Mucosa of descending colon (tissue), 3 donors: ENCODE data around the gene GLE1. TPM values are rescaled to one million over a fixed set of nuclear protein-coding genes. Genes with fewer than 3 reads are reported as not detected.
"Not testable (repeated sequence)": the region's sequence is repeated elsewhere in the genome, so short reads cannot be mapped to it uniquely, and the experiment has no call there.

Experiments used
- ATAC-seq: fragments of 200-7000 bp; cut with Tn5 transposase; one replicate; pipeline ENCODE4 v1.9.1; 2020; ENCODE audit warnings: mild to moderate bottlenecking, moderate library complexity
- DNase-seq, 3 donors: peaks; one replicate each; pipeline ENCODE4 v3.0.0-alpha.2; 2020
- H3K36me3 ChIP-seq: fragments of 200-600 bp; one replicate; pipeline ENCODE4 v1.8.0; 2021; ENCODE audit warnings: low read depth, mild to moderate bottlenecking
- H3K4me1 ChIP-seq: fragments of 200-600 bp; one replicate; pipeline ENCODE4 v1.8.0; 2021; ENCODE audit warnings: low read depth, mild to moderate bottlenecking
- H3K4me3 ChIP-seq: fragments of 200-600 bp; one replicate; pipeline ENCODE4 v1.8.0; 2021; ENCODE audit warnings: mild to moderate bottlenecking
- H3K9me3 ChIP-seq: fragments of 200-600 bp; one replicate; pipeline ENCODE4 v1.8.0; 2021; ENCODE audit warnings: mild to moderate bottlenecking
- intact Hi-C, 2 donors: fragments of 100-400 bp; cut with DNase I in 1 of 2; cut with micrococcal nuclease in 1 of 2; formaldehyde crosslinking; loops; one replicate each; pipeline versions ENCODE4 v1.11.0 to v1.11.1; 2022; cut with DNase I, micrococcal nuclease
- total RNA-seq, 3 donors: library from RNA; stranded (reverse); fragmentation: NEBNext Ultra II Directional in 2 of 3; extraction: Animal tissue kit (Norgen Biotek cat#: 25700) in 2 of 3; gene quantifications; one replicate each; pipeline versions ENCODE4 v1.2.1 to v1.2.4, GENCODE V29; 2021 to 2023
- TF ChIP-seq, protein P1 (sequence below): fragments of 200-600 bp; IDR thresholded peaks from one replicate; pipeline ENCODE4 v1.8.0; 2022; ENCODE audit warnings: antibody characterized with exemption, mild to moderate bottlenecking
- donor health status: DM: no; HTN: no; CAD: no; lungs with moderate emphysema.
- donor health status: DM: no; HTN: no; CAD: no.
- donor health status: DM: no; HTN: yes; CAD: no.

GLE1 gene
- total RNA-seq, 3 donors from 2014 or later, result 25.7 to 35.0 (median 28.0) TPM

DNA sequence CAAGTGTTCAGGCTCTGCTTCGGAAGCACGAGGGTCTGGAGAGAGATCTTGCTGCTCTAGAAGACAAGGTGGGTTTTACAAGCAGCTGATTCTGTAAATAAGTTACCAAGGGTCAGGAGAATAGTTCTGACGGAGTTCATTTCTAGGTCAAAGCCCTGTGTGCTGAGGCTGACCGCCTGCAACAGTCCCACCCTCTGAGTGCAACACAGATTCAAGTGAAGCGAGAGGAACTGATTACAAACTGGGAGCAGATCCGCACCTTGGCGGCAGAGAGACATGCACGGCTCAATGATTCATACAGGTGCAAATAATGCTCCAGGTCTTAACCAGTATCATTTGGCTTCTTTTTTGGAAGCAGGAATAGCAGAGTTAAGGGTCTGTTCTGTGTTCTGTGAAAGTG is 72.7 kb downstream of the GLE1 start:
- Histone ChIP-seq H3K9me3 (no peaks in the 10 kb centered on the region), H3K36me3 (peaks cover 20% of the 10 kb centered on the region), H3K4me3 (no peak overlapping the region), H3K4me1 (peaks cover 18% of the 10 kb centered on the region)
- TF ChIP-seq, protein P1, sequence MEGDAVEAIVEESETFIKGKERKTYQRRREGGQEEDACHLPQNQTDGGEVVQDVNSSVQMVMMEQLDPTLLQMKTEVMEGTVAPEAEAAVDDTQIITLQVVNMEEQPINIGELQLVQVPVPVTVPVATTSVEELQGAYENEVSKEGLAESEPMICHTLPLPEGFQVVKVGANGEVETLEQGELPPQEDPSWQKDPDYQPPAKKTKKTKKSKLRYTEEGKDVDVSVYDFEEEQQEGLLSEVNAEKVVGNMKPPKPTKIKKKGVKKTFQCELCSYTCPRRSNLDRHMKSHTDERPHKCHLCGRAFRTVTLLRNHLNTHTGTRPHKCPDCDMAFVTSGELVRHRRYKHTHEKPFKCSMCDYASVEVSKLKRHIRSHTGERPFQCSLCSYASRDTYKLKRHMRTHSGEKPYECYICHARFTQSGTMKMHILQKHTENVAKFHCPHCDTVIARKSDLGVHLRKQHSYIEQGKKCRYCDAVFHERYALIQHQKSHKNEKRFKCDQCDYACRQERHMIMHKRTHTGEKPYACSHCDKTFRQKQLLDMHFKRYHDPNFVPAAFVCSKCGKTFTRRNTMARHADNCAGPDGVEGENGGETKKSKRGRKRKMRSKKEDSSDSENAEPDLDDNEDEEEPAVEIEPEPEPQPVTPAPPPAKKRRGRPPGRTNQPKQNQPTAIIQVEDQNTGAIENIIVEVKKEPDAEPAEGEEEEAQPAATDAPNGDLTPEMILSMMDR, result no peak
- intact Hi-C loops, result no loop called here
- no peak for DNase-seq
- no peak for ATAC-seq

DNA sequence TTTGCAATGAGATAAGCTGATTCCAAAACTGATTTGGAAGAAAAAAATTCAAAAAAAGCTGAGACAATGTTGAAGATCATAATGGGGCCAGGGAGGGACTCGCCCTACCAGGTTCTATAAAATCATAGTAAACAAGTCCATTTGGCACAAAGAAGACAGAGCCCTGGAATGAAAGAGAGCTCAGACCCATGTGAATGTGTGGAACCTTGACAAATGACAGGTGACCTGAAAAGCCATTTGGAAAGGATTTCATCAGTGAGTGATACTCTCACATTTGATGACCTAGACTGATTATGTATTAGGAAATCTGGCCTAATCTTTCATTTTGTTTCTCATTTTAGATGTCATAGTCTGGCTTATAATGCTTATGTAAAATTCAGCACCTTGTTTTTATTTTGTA is 74.7 kb downstream of the GLE1 start:
- Histone ChIP-seq H3K4me3 (no peak overlapping the region), H3K36me3 (peaks cover 29% of the 10 kb centered on the region), H3K4me1 (peaks cover 18% of the 10 kb centered on the region), H3K9me3 (no peaks in the 10 kb centered on the region)
- ATAC-seq, result no peak
- intact Hi-C loops, result no loop called here
- TF ChIP-seq, protein P1, result no peak
- DNase-seq, result no peak

DNA sequence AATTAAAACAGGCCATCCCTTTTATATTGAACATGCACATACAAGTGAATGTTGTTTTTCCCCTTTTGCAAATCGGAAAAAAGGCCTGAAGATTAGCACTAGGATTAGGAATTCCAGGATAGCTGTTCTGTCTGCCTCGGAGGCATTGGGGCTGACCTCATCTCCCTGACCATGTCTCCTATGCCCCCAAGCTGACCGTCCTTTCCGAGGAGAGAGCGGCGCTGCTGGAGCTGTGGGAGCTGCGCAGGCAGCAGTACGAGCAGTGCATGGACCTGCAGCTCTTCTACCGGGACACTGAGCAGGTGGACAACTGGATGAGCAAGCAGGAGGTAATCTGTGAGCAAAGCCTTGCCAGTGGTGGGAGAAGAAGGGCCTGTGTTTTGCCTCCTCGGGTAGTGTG is 76.2 kb downstream of the GLE1 start:
- TF ChIP-seq, protein P1, result no peak
- Histone ChIP-seq H3K9me3 (no peaks in the 10 kb centered on the region), H3K4me1 (peaks cover 4% of the 10 kb centered on the region), H3K36me3 (peaks cover 42% of the 10 kb centered on the region), H3K4me3 (no peak overlapping the region)
- ATAC-seq (no peak), DNase-seq (no peak)
- intact Hi-C loops, result no loop called here

DNA sequence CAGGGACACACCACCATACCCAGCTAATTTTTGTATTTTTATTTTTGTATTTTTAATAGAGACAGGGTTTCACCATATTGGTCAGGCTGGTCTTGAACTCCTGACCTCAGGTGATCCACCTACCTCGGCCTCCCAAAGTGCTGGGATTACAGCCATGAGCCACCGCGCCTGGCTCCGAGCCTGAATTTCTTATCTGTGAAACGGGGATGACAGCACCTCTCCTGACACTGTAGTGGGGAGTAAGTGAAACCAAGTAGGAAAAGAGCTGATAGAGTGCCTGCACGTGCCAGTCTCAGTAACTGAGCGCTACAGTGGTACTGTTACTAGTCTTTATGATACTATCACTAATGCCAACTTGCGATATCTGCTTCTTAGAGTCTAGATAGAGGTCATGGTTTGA is 80.6 kb downstream of the GLE1 start:
- H3K4me1 ChIP-seq, ATAC-seq, DNase-seq, H3K4me3 ChIP-seq, H3K9me3 ChIP-seq, intact Hi-C loops: not testable (repeated sequence)
- peaks cover 64% of the 10 kb centered on the region for H3K36me3 ChIP-seq

DNA sequence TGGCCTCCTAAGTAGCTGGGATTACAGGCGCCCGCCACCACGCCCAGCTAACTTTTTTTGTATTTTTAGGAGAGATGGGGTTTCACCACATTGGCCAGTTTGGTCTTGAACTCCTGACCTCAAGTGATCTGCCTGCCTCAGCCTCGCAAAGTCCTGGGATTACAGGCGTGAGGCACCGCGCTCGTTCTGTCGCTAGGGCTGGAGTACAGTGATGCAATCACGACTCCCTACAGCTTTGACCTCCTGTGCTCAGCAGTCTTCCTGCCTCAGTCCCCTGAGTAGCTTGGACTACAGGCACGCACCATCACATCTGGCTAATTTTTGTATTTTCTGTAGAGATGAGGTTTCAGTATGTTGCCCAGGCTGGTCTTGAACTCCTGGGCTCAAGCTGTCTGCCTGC is 82.4 kb downstream of the GLE1 start:
- intact Hi-C loops, ATAC-seq: not testable (repeated sequence)
- H3K36me3 ChIP-seq, result peaks cover 53% of the 10 kb centered on the region

DNA sequence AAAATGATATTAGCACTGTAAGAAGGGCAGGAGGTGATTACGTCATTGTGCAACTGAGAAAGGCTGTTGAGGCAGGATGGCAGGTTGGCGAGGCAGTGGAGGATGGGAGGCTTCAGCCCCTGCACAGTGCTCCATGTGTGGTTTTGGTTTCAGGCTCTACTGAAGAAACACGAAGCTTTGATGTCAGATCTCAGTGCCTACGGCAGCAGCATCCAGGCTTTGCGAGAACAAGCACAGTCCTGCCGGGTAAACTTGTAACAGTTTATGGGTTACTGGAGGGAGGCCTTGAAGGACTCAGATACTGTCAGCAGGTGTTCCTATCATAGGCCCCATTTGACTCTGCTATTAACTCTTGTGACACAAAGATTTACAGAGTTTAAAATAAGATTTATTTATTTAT is 82.9 kb downstream of the GLE1 start:
- DNase-seq (no peak), ATAC-seq (peak; percentile 36)
- Histone ChIP-seq H3K4me3 (no peak overlapping the region), H3K4me1 (no peaks in the 10 kb centered on the region), H3K9me3 (no peaks in the 10 kb centered on the region), H3K36me3 (peaks cover 53% of the 10 kb centered on the region)
- intact Hi-C loops, result no loop called here
- TF ChIP-seq, protein P1, result no peak

More for the DNA sequence above, 82.4 kb downstream of the GLE1 start:
- H3K4me3 ChIP-seq, H3K9me3 ChIP-seq, H3K4me1 ChIP-seq, DNase-seq: not testable (repeated sequence)

DNA sequence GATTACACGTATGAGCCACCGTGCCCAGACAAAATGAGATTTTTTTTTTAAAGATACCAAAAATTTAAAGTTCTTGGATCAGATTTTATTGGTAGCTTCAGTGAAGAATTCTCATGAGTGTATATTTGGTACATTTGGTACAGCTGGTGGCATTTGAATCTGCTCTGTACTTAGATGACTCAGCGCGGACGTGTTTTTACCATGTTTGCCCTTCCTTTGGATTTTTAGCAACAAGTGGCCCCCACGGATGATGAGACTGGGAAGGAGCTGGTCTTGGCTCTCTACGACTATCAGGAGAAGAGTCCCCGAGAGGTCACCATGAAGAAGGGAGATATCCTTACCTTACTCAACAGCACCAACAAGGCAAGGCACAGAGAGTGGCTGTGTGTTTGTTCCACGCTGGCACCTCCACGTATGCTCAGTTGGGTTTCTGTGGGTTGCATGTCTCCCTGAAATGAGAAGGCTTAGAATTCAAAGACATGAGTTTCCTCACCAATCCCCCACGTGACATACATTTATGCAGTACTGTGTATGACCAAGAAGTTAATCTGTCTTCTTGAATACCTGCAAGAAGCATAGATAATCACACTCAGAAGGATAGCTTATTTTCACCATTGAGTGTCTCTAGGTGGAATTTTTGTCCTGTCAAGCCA is 84.2 kb downstream of the GLE1 start:
- H3K4me3 ChIP-seq, result no peak overlapping the region
- H3K9me3 ChIP-seq, result no peaks in the 10 kb centered on the region
- ATAC-seq, result no peak
- intact Hi-C loops, result no loop called here
- H3K4me1 ChIP-seq, result no peaks in the 10 kb centered on the region
- peaks cover 50% of the 10 kb centered on the region for H3K36me3 ChIP-seq
- TF ChIP-seq, protein P1, result no peak
- DNase-seq, result no peak
